Measurements from ENCODE around the gene SLC12A9. TPM values are rescaled to one million over a fixed set of nuclear protein-coding genes. Genes with fewer than 3 reads are reported as not detected.
A peak's percentile ranks its signal among the peaks of the same experiment; 100 is the strongest.

Gene SLC12A9
- total and polyA plus RNA-seq, 2 of the 4 experiments (the other 2 are of a cell fraction) = 4.5 to 16.2 TPM

DNA sequence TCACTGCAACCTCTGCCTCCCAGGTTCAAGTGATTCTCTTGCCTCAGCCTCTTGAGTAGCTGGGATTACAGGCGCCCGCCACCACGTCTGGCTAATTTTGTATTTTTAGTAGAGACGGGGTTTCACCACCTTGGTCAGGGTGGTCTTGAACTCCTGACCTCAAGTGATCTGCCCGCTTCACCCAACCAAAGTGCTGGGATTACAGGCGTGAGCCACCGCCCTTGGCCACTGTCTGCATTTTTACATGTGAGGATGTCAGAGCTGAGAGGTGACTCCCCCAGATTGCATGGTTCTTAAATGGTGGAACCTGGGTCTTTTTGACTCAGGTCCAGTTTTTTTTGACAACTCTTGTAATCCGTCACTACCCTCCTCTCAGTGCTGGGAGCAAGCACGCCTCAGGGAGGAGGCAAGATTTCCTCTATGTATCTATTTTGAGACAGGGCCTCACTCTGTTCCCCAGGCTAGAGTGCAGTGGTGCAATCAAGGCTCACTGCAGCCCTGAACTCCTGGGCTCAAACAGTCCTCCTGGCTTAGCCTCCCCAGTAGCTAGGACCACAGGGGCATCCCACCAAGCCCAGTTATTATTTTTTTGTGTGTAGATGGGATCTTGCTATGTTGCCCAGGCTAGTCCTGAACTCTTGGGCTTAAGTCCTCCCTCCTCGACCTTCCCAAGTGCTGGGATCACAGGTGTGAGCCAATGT, 21.2 kb downstream of the SLC12A9 start (continued):
- no peak for TF ChIP-seq SMC3 (IDR thresholded peaks at IDR 0.05; ENCODE audit: low read depth, low read length)

DNA sequence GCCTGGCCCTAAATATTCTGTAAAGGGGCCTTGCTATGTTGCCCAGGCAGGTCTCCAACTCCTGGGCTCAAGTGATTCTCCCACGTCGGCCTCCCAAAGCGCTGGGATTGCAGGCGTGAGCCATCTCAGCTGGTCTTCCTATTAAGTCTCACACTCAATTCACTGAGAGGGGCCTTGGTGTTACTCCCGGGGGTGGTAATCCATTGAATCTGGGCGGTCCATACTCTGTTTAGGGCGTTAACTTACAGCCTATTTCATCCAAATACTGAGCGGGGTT, 21.7 kb downstream of the SLC12A9 start:
- WGBS, 2 experiments (ENCODE audit: extremely low coverage in 2 of 2, insufficient read length in 1 of 2) = no CpG with 5 or more reads among the region's 8 CpGs
- H3K4me2 ChIP-seq (ENCODE audit: low read depth, low read length) = peak overlapping the region; percentile 87
- H4K5ac ChIP-seq (ENCODE audit: low read depth, low read length) = peak overlapping the region; percentile 97
- peaks cover 34% of the 10 kb centered on the region for H4K20me1 ChIP-seq (ENCODE audit: insufficient read depth, low read length)
- dilution Hi-C loops (cut with HindIII; ENCODE audit: low sequenced_read_pairs, unreplicated experiment) = no loop called here
- no peak for DNase-seq
- ChIA-PET CTCF (no interaction called here), POLR2A (ENCODE audit: unreplicated experiment) (no interaction called here)
- H2BK5ac ChIP-seq (ENCODE audit: low read depth, low read length, poor library complexity, severe bottlenecking) = peak overlapping the region; percentile 96
- no TSS peak for BruUV-seq (replicated peaks)
- H2BK120ac ChIP-seq (ENCODE audit: low read depth, low read length) = peak overlapping the region; percentile 45; the same call in 1 of the 2 replicates
- H3K18ac ChIP-seq (ENCODE audit: low read depth, low read length) = no peak overlapping the region; the same call in 1 of the 2 replicates
- H2AK5ac ChIP-seq (ENCODE audit: low read depth, low read length) = peak overlapping the region; percentile 99
- peak; percentile 1; the same call in 1 of the 2 replicates for ATAC-seq (ENCODE audit: low read depth)
- H3K4me1 ChIP-seq (ENCODE audit: control insufficient read depth, insufficient read depth, low read length) = peaks cover 9% of the 10 kb centered on the region
- H3K9me1 ChIP-seq (ENCODE audit: insufficient read depth, low read length) = peaks cover 5% of the 10 kb centered on the region; the same call in 1 of the 2 replicates
- peak overlapping the region; percentile 97 to 99 for H4K8ac ChIP-seq (ENCODE audit: low read depth in 2 of 2, low read length in 2 of 2)
- intact Hi-C loops (cut with micrococcal nuclease) = no loop called here
- H3K9me3 ChIP-seq (ENCODE audit: control insufficient read depth, insufficient read depth, low read length) = no peaks in the 10 kb centered on the region
- H3K56ac ChIP-seq (ENCODE audit: extremely low read depth, insufficient read depth, low read length) = peak overlapping the region; percentile 72; the same call in 1 of the 2 replicates
- no peaks in the 10 kb centered on the region for H3K27me3 ChIP-seq (ENCODE audit: control insufficient read depth, insufficient read depth, low read length)
- H3K79me1 ChIP-seq (ENCODE audit: low read depth in 1 of 2, low read length in 2 of 2) = peaks cover 11 to 44% of the 10 kb centered on the region in 2 experiments
- no peak overlapping the region for H2BK15ac ChIP-seq (ENCODE audit: low read depth, low read length)
- peak overlapping the region; percentile 93 for H3K4ac ChIP-seq (ENCODE audit: low read depth, low read length)
- peak overlapping the region; percentile 92 for H3K23ac ChIP-seq (ENCODE audit: low read depth, low read length)
- peak overlapping the region; percentile 98 for H2AFZ ChIP-seq (replicated peaks; ENCODE audit: low read length, poor library complexity)
- H3K36me3 ChIP-seq (ENCODE audit: control insufficient read depth, insufficient read depth, low read length) = peaks cover 48% of the 10 kb centered on the region
- in situ Hi-C loops (cut with MboI; ENCODE audit: low sequenced_read_pairs) = loop anchor here (25.0 kb wide), 2 partner anchors 287 to 412 kb away; partner anchors contain the start of genes FBXO24, LRCH4 and SPACDR
- TF ChIP-seq MAFK (IDR thresholded peaks at IDR 0.05; ENCODE audit: low read depth, low read length) (no peak), POLR2A (IDR thresholded peaks at IDR 0.05; ENCODE audit: low read depth, low read length) (no peak), BHLHE40 (IDR thresholded peaks at IDR 0.05; ENCODE audit: low read depth, low read length) (no peak), FOS (IDR thresholded peaks at IDR 0.05; ENCODE audit: low read depth, low read length) (no peak)
- TF ChIP-seq, protein P1, sequence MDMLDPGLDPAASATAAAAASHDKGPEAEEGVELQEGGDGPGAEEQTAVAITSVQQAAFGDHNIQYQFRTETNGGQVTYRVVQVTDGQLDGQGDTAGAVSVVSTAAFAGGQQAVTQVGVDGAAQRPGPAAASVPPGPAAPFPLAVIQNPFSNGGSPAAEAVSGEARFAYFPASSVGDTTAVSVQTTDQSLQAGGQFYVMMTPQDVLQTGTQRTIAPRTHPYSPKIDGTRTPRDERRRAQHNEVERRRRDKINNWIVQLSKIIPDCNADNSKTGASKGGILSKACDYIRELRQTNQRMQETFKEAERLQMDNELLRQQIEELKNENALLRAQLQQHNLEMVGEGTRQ (IDR thresholded peaks at IDR 0.05; ENCODE audit: low read depth, low read length) = no peak
- H3K9ac ChIP-seq (ENCODE audit: low read depth, low read length) = peak overlapping the region; percentile 97
- peak overlapping the region; percentile 97 for H3K14ac ChIP-seq (replicated peaks; ENCODE audit: low read depth, low read length)
- H2BK20ac ChIP-seq (ENCODE audit: low read depth, low read length) = no peak overlapping the region
- peak overlapping the region; percentile 65 for H3K4me3 ChIP-seq (ENCODE audit: insufficient read depth, low read depth, low read length)
- peak overlapping the region; percentile 91 for H4K91ac ChIP-seq (ENCODE audit: insufficient read depth, low read depth, low read length)
- peak overlapping the region; percentile 99 for H3K27ac ChIP-seq (ENCODE audit: insufficient read depth, low read length)
- peak overlapping the region; percentile 95 for H2AK9ac ChIP-seq (replicated peaks; ENCODE audit: low read depth, low read length, poor library complexity)

Measured in IMR-90 (cell line).